HG03460 (cell line): ENCODE results near the gene DLGAP4.

ENCODE experiments used
- ATAC-seq: cut with Tn5 transposase; IDR thresholded peaks from one replicate; pipeline ENCODE4 v1.9.1; 2021; ENCODE audit not compliant: unreplicated experiment

DLGAP4 gene

GRCh38 chr20:36320898-36321695, 15.0 kb downstream of the DLGAP4 start:
- no peak for ATAC-seq

DNA sequence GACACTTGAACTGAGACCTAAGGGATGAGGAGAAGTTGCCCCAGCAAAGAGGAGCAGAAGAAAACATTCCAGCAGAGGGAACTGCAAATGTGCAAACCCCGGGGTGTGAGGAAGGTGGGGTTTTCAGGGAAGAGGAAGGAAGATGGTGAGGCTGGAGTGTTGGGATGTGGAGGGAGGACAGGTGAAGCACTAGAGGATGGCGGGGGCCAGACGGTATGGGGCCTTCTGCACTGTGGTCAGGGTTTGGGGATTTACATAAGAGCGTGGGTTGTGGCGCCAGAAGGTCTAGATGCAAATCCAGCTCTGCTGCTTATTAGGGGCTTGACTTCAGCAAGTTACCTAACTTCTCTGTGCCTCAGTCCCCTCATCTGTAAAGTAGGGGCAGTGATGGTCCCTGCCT, 16.0 kb downstream of the DLGAP4 start:
- no peak for ATAC-seq

DNA sequence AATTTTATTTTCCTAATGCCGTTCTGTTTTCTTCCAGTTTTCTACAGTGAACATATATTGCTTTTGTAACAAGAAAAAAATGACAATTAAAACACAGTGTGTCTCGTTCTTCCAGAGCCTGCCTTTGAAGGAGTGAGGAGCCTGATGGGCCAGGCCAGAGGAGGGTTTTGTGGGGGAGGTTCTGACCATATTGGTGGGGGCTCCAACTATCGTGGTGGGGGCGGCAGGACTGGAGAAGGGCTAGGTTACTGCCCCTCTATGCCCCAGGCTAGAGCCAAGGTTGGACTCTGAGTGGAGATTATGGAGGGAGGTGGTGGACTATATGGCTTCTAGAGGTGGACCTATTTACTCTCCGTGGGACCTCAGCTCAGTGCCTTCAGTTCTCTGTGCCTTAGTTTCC, 24.0 kb downstream of the DLGAP4 start:
- ATAC-seq = no peak

GRCh38 chr20:36331209-36331608, 25.1 kb downstream of the DLGAP4 start:
- ATAC-seq = no peak

DNA sequence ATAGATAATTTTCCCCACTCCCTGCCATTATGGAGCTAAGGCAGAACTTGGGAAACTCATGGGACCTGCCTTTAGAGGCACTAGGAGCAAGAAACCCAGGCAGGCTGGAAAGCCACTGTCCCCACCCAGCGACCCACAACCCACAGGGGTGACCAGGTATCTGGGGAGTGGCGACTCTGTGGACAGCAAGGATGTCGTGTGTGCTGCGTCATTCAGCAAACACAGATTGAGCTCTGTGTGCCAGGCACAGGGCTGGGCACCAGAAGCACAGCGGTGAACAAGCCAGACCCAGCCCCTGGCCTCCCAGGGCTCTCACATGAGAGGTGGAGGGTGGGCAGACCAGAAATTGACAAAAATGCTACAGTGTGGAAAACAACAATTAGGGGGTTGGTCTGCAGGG, 27.7 kb downstream of the DLGAP4 start:
- no peak for ATAC-seq

- ATAC-seq = no peak
Measured at GRCh38 chr20:36334281-36335205, 28.4 kb downstream of the DLGAP4 start.

DNA sequence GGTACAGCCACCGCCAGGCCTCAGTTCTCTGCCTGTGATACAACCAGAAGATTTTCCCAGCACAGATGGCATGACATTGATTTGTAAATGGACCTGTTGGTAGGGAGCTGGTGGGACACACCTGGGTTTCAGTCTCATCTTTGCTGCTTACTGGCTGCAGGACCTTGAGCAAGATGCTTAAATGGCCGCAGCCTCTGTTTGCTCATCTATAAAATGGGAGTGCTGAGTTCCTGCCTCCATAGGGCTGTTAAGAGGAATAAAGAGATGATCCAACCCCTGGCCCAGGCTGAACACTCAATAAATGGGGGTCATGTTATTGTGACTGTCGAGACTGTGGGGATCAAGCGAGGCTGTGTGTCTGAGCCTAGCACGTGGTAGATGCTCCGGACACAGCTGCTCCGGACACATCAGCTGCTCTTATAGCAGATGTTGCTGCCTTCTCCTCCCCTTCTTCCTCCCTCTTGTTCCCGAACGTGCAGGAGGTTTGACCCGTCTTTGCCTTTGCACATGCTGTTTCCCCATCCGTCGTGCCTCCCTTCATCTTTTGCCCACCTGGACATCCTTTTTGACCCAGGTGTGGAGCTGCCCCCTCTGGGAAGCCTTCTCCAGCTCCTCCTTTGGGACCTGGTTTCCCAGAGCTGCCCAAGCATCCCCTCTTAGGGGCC, 29.2 kb downstream of the DLGAP4 start:
- no peak for ATAC-seq

DNA sequence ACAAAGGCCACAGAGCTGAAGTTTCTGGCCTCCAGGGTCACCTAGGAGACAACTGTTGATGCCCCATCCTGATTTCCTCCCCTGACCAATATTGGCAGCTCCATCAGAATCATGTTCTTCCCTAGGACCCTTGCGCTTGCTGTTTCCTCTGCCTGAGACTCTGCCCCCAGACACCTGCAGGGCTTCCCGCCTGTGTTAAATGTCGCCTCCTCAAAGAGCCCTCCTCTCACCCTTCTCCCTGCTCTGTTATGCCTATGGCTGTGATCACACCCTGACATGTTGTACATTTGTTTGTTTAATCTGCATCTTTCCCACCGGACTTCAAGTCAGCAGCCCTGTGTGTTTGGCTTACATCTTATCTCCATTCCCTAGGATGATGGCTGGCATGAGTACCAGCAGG, 30.1 kb downstream of the DLGAP4 start:
- no peak for ATAC-seq

GRCh38 chr20:36336954-36337704, 31.0 kb downstream of the DLGAP4 start:
- ATAC-seq = no peak

DNA sequence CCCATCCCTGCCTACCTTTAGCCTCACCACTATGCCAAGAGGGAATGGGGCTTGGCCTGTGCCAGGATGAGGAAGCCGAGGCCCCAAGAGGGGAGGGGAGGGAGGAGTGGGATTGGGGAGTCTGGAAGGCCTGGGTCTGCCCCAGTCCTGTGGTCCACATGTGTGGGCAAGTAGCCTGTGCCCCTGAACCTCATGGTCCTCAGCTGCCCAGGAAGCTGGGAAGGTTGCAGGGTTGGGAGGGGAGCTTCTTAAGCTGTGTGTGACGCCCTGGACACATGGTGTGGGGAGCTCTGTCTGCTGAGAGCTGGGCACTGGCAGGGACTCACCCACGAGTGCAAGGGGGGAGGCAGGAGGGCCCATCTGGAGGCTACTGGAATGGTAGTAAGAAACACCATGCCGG, 31.7 kb downstream of the DLGAP4 start:
- ATAC-seq = no peak

DNA sequence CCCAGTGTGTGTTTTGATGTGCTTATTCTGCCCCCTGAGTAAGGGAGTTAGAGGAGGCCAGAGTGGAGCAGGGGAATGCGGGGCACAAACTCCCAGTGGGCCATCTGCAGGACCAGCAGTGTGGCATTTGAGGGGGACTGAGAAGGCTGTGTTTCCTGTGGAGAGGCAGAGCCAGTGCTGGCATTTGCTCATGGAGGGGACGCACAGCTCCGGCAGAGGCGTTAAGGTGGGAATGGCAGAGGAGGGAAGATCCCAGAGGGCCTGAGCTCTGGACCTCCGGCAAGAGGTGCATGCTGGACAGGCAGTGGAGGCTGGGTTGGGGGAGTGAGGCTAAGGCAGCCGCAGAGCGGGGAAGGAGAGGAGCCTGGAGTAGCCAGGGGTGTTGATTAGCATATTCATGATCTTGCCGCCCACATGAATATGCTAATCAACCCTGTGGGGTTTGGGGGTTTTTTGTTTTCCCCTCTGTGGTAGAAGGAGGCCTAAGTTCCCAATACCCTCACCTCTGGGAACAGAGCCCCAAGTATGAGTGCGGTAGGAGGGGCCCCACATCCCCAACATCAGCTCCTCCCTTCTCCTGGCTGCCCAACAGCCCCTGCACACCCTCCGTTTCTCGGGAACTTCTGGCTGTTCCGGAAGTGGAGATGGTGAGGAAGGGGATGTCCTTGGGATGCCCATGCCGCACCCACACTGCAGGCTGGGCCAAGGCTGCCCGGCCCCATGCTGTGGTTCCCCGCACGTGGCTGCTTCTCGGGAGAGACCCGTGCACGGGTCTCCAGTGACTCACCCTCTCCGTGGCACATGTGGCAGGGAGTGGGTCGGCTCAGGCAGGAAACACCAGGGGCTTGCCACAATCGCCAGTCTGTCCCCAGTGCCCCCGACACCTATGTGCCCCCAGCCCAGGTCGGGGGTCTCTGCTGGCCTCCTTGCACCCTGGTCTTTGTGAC, 33.8 kb downstream of the DLGAP4 start:
- no peak for ATAC-seq

DNA sequence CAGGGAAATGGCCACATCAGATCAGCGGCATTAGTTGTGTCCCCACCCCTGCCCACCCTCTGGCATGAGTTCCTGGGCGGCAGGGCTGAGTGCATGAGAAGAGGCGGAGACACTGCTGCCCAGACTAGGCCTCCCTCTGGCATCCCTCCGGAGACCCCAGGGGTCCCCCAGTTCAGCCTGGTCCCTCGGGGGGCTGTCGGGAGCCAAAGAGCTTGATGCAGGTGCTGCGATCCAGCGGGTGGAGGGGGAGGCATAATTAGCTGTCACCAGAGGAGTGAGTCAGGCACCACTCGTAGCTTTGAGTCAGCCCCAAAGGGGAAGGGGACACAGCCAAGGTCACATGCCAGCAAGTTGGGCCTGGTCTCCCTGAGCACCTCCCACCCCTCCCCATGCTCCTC, 34.5 kb downstream of the DLGAP4 start:
- ATAC-seq = no peak

- ATAC-seq = no peak
Measured at GRCh38 chr20:36341331-36342020, 35.3 kb downstream of the DLGAP4 start.

DNA sequence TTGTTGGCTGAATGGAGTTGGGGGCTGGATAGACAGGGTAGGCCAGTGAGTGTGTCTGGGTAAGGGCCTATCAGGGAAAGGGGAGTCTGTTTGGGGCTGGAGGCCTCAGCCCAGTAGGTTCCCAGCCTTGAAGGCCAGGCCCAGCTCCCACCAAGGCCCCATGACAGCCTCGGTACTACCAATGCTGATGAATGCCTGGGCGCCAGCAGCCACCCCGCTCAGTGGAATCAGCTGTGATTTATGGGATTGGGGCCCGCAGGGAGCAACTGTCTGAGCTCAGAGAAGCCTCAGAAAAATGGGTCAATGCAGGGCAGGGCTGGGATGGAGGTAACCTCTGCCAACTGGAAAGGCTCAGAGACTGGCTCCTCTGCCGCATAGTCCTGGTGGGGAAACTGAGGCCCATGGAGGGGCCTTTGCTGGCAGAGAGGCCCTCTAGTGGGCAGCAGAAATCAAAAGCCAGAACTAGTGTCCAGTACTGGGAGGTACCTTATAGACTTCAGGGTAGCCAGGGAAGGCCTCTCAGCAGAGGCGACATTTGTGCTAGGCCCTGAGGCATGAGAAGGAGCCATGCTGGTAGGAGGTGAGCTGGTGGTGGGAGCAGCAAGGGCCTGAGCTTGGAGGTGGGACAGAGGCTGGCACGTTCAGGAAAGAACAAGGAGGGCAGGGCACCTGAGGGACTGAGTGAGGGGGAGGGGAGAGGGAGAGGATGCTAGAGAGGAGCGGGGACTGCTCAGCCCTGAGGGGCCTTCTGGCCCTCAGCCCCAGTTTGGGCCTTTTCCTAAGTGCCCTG, 36.4 kb downstream of the DLGAP4 start:
- ATAC-seq = no peak

- ATAC-seq = no peak
Measured at GRCh38 chr20:36343641-36344040, 37.5 kb downstream of the DLGAP4 start.

DNA sequence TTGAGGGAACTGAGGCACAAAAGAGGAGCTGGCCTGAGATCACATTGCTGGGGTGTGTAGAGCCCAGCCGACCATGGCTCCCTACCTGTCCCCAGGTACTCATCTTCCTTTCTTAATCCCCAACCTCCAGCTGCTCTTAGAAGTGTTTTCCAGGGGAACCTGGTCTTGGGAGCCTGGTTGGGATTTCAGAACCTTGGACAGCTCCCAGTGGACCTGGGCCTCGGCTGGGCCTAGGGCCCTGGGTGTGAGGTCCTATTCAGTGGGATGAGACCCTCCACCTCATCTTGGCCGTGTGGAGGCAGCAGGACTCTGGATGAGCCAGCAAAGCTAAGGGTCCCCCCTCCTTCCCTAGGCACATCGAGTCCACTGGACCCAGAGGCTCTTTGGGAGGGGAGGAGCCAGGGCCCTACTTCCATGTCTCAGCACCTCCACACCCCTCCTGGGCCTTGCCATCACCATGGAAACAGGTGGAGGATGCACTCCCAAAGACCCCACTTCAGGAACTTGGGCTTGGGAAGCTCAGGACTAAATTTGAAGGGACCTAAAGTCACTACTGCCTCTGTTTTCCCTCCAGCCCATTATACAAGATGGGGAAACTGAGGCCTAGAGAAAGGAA, 38.5 kb downstream of the DLGAP4 start:
- ATAC-seq = no peak

GRCh38 chr20:36346256-36346655, 40.1 kb downstream of the DLGAP4 start:
- no peak for ATAC-seq
